IPS-15b (cell line): ENCODE measurements around the gene DMTF1.

ENCODE experiments used
- H3K27me3 ChIP-seq: one replicate; pipeline ENCODE4 v1.6.1; 2013; ENCODE audit warnings: low read length; ENCODE audit not compliant: control insufficient read depth, insufficient read depth
- H3K36me3 ChIP-seq: one replicate; pipeline ENCODE4 v1.6.1; 2013; ENCODE audit warnings: low read length; ENCODE audit not compliant: control insufficient read depth, insufficient read depth
- H3K4me1 ChIP-seq: one replicate; pipeline ENCODE4 v1.6.1; 2013; ENCODE audit warnings: mild to moderate bottlenecking, low read length; ENCODE audit not compliant: control insufficient read depth, insufficient read depth
- H3K4me3 ChIP-seq: one replicate; pipeline ENCODE4 v1.5.1; 2013; ENCODE audit warnings: low read depth, low read length
- H3K9ac ChIP-seq: one replicate; pipeline ENCODE4 v1.6.1; 2013; ENCODE audit warnings: low read depth, mild to moderate bottlenecking, low read length
- H3K9me3 ChIP-seq: one replicate; pipeline ENCODE4 v1.6.1; 2013; ENCODE audit warnings: mild to moderate bottlenecking, low read length; ENCODE audit not compliant: control insufficient read depth, insufficient read depth

The DMTF1 gene

GRCh38 chr7:87171282-87171934 is 19.2 kb downstream of the DMTF1 start:
- H3K4me3 ChIP-seq = no peak overlapping the region
- no peak overlapping the region for H3K9ac ChIP-seq
- H3K9me3 ChIP-seq = no peaks in the 10 kb centered on the region
- peaks cover 24% of the 10 kb centered on the region for H3K36me3 ChIP-seq
- H3K4me1 ChIP-seq = no peaks in the 10 kb centered on the region
- H3K27me3 ChIP-seq = no peaks in the 10 kb centered on the region

- peaks cover 20% of the 10 kb centered on the region for H3K36me3 ChIP-seq
- no peaks in the 10 kb centered on the region for H3K9me3 ChIP-seq
- H3K4me3 ChIP-seq = no peak overlapping the region
- H3K27me3 ChIP-seq = no peaks in the 10 kb centered on the region
- no peaks in the 10 kb centered on the region for H3K4me1 ChIP-seq
- no peak overlapping the region for H3K9ac ChIP-seq
Measured at GRCh38 chr7:87173471-87173870, 21.2 kb downstream of the DMTF1 start.

DNA sequence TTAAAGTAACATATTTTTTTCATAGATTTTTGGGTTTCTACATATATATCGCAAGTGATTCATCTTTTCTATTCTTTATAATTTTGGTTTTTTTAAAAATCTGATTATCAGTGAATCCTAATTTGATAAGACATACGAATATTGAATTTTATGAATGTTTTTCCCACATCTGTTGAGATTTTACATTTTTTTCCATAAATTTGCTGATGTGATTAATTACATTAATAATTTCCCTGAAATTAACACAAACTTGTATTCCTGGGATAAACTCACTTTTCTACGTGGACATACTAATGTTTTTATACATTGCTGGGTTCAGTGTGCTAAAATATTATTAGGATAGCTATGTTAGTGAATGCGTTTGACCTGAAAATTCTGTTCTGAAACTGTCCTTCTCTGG is 26.1 kb downstream of the DMTF1 start:
- Histone ChIP-seq H3K9ac (no peak overlapping the region), H3K9me3 (no peaks in the 10 kb centered on the region), H3K4me3 (no peak overlapping the region), H3K36me3 (peaks cover 16% of the 10 kb centered on the region), H3K4me1 (no peaks in the 10 kb centered on the region), H3K27me3 (no peaks in the 10 kb centered on the region)

DNA sequence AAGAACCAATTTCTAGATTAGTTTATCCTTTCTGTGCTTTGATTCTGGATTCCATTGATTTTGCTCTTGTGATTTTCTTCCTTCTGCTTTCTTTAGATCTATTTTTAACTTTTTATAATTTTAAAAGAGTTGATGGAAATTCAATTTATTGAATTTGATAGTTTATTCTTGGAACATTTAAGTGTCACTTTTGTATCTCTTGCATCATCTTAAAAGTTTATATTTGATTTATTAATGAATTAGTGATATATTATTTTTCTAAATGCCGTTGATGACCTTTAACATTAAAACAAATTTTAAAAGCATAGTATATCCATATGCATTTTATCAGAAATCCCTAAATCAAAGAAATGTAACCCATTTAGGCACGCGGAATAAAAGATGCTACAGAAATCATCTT is 26.9 kb downstream of the DMTF1 start:
- H3K9ac ChIP-seq = no peak overlapping the region
- H3K9me3 ChIP-seq = no peaks in the 10 kb centered on the region
- peaks cover 15% of the 10 kb centered on the region for H3K36me3 ChIP-seq

DNA sequence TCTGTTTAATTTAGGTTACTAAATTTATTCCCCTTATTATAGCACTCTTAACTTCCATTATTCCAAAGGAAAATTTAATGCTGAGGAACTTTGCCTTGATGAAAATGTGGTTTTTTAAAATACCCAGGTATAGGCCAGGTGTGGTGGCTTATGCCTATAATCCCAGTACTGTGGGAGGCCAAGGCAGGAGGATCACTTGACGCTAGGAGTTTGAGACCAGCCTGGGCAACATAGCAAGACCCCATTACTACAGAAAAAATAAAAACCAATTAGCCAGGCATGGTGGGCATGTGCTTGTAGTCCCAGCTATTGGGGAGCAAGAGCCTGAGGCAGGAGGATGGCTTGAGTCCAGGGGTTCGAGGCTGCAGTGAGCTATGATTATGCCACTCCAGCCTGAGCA is 34.9 kb downstream of the DMTF1 start:
- no peaks in the 10 kb centered on the region for H3K27me3 ChIP-seq
- H3K9ac ChIP-seq = no peak overlapping the region
- peaks cover 31% of the 10 kb centered on the region for H3K36me3 ChIP-seq
- H3K4me3 ChIP-seq = no peak overlapping the region
- no peaks in the 10 kb centered on the region for H3K9me3 ChIP-seq
- no peaks in the 10 kb centered on the region for H3K4me1 ChIP-seq

More for the DNA sequence above, 26.9 kb downstream of the DMTF1 start:
- H3K4me1 ChIP-seq = no peaks in the 10 kb centered on the region
- no peaks in the 10 kb centered on the region for H3K27me3 ChIP-seq
- H3K4me3 ChIP-seq = no peak overlapping the region

DNA sequence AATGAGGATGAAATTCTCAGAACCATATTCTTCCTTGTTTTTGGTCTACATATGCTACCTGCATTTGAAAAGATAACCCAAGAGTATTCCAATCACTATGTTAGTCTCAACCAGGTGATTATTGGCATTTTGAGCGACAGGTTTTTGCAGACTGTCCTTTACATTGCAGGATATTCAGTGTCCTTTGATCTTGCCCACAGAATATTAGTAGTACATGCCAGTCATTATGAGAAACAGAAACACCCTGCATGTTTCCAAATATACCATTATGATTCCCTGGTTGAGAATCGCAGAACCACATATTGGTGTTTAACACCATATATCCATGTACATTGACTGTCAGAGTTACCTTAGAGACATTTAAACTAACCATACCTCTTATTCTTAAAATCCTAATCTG is 36.7 kb downstream of the DMTF1 start:
- no peaks in the 10 kb centered on the region for H3K9me3 ChIP-seq
- H3K36me3 ChIP-seq = peaks cover 40% of the 10 kb centered on the region
- no peak overlapping the region for H3K4me3 ChIP-seq
- H3K27me3 ChIP-seq = no peaks in the 10 kb centered on the region
- H3K4me1 ChIP-seq = no peaks in the 10 kb centered on the region
- no peak overlapping the region for H3K9ac ChIP-seq

DNA sequence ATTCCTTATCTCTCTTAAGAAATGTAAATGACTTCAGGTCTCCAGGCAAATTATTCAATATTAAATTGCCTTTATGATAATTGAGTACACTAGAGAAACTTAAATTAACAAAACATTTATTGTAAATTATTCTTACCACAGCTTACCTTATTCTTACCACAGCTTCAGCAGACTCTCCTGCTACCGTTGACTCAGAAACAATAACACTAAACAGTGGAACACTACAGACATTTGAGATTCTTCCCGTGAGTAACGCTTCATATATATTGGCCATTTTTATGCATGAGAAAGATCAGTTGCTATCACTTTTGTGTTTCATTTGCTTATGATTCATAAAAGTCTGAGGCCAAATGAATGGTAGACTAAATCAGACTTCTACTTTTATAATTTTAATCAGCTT is 38.5 kb downstream of the DMTF1 start:
- peaks cover 41% of the 10 kb centered on the region for H3K36me3 ChIP-seq
- H3K9ac ChIP-seq = no peak overlapping the region
- no peak overlapping the region for H3K4me3 ChIP-seq
- H3K4me1 ChIP-seq = no peaks in the 10 kb centered on the region
- H3K9me3 ChIP-seq = no peaks in the 10 kb centered on the region
- H3K27me3 ChIP-seq = no peaks in the 10 kb centered on the region

- no peak overlapping the region for H3K4me3 ChIP-seq
- no peaks in the 10 kb centered on the region for H3K27me3 ChIP-seq
- H3K9ac ChIP-seq = no peak overlapping the region
- H3K36me3 ChIP-seq = peaks cover 32% of the 10 kb centered on the region
- H3K9me3 ChIP-seq = no peaks in the 10 kb centered on the region
- H3K4me1 ChIP-seq = no peaks in the 10 kb centered on the region
Measured at GRCh38 chr7:87192784-87193487, 40.7 kb downstream of the DMTF1 start.

DNA sequence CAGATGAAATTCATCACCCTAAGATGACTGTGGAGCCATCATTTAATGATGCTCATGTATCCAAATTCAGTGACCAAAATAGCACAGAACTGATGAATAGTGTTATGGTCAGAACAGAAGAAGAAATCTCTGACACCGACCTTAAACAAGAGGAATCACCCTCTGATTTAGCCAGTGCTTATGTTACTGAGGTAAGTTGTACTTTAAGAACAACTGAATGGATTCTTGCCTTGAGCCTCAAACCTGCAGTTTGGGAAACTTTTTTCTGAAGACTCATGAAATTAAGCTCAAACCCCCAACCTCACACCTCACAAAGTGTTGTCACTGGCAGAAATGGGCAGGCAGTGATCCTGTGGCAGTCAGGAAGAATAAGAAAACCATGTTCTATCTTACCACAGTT is 41.7 kb downstream of the DMTF1 start:
- Histone ChIP-seq H3K27me3 (no peaks in the 10 kb centered on the region), H3K9me3 (no peaks in the 10 kb centered on the region), H3K9ac (no peak overlapping the region), H3K36me3 (peaks cover 29% of the 10 kb centered on the region), H3K4me1 (no peaks in the 10 kb centered on the region), H3K4me3 (no peak overlapping the region)

GRCh38 chr7:87199241-87199640 is 47.0 kb downstream of the DMTF1 start:
- no peaks in the 10 kb centered on the region for H3K9me3 ChIP-seq
- no peaks in the 10 kb centered on the region for H3K27me3 ChIP-seq
- H3K9ac ChIP-seq = no peak overlapping the region
- peaks cover 14% of the 10 kb centered on the region for H3K36me3 ChIP-seq
- H3K4me3 ChIP-seq = no peak overlapping the region
- peaks cover 8% of the 10 kb centered on the region for H3K4me1 ChIP-seq

DNA sequence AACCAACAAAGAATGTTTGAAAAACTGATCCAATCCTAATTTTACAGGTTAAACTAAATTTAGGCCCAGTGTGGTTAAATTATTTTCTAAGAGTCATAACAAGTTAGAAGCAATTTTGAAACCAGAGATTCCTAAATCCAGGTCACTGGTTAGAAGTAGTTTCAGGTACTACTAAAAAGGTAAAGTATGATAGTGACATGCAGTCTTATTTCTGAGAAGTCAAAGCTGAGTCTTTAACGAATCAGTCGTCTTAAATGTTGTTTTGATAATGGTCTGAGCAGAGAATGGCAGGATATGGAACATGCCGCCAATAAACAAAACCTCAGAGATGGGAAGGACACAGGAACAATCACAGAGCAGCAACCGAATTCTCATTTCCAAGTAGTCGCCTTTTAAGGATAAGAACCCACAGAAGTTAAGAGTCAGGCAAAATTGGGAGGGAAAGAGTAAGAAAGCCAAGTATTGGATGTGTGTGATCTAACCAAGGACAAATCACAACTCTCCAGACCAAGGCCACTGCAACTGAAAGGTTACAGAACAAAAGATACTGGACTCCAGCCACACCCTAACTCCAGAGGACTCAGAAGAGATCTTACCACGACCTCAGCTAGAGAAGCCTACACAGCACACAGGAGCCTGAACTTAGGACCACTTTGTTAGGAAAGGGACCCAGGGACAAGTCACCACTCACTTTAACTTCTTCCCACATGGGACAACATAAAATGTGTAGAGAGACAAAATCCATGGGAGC is 47.6 kb downstream of the DMTF1 start:
- H3K4me1 ChIP-seq = peaks cover 8% of the 10 kb centered on the region
- no peaks in the 10 kb centered on the region for H3K27me3 ChIP-seq
- peaks cover 10% of the 10 kb centered on the region for H3K36me3 ChIP-seq

DNA sequence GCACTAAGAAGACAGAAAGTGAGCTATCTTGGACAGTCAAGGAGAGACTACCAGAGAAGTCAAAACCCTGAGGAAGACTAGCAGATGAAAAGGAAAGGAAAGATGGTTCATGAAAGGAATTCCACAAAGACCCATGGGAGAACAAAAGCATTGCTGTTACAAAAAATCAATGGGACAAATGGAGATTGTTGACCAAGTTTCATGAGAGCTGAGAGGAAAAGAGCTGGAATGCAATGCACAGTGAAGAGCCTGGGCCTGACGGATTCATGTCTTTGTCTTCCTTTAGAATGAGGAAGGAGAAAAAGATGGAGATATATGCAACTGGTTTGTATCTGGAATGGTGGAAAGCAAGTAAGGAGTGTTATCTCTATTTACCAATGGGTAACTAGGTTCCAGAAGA is 50.0 kb downstream of the DMTF1 start:
- Histone ChIP-seq H3K36me3 (no peaks in the 10 kb centered on the region), H3K4me1 (peaks cover 8% of the 10 kb centered on the region), H3K27me3 (no peaks in the 10 kb centered on the region), H3K9me3 (peaks cover 13% of the 10 kb centered on the region), H3K9ac (no peak overlapping the region), H3K4me3 (no peak overlapping the region)

More for the DNA sequence above, 47.6 kb downstream of the DMTF1 start:
- Histone ChIP-seq H3K4me3 (no peak overlapping the region), H3K9ac (no peak overlapping the region), H3K9me3 (peaks cover 4% of the 10 kb centered on the region)
